HepG2 (cell line): Measurements from ENCODE around the gene HSF2BP. TPM values are rescaled to one million over a fixed set of nuclear protein-coding genes. Genes with fewer than 3 reads are reported as not detected.
A peak's percentile ranks its signal among the peaks of the same experiment; 100 is the strongest.

Experiments
- CBX2 ChIP-seq, 2 experiments: fragments of 200-600 bp in 1 of 2; sonication (generic); formaldehyde crosslinking in 1 of 2; IDR thresholded peaks; 2 replicates each; pipeline versions ENCODE4 v1.7.0 to v1.8.1; 2018 to 2022; ENCODE audit warnings: low read depth in 2 of 2, low read length in 1 of 2, mild to moderate bottlenecking in 1 of 2, missing genetic modification reagents in 1 of 2
- CENPX ChIP-seq: sonication (generic); formaldehyde crosslinking; IDR thresholded peaks from 2 replicates; pipeline ENCODE4 v1.9.0; 2021; ENCODE audit warnings: mild to moderate bottlenecking, missing genetic modification reagents, moderate library complexity
- ELF4 ChIP-seq: sonication (generic); formaldehyde crosslinking; IDR thresholded peaks from 2 replicates; pipeline ENCODE4 v1.5.0; 2020; ENCODE audit warnings: missing genetic modification reagents, mild to moderate bottlenecking, moderate library complexity, borderline replicate concordance
- HNF4G ChIP-seq, 2 experiments: sonication (generic) in 1 of 2; formaldehyde crosslinking in 1 of 2; IDR thresholded peaks; 2 replicates each; pipeline versions ENCODE4 v1.4.0 to v1.6.1; 2011 to 2020; ENCODE audit warnings: borderline replicate concordance in 2 of 2, low read depth in 2 of 2, mild to moderate bottlenecking in 2 of 2, low read length in 1 of 2, missing genetic modification reagents in 1 of 2, moderate library complexity in 1 of 2
- HOXD1 ChIP-seq: sonication (generic); formaldehyde crosslinking; IDR thresholded peaks from 2 replicates; pipeline ENCODE4 v1.5.0; 2020; ENCODE audit warnings: missing genetic modification reagents
- KLF15 ChIP-seq: sonication (generic); formaldehyde crosslinking; IDR thresholded peaks from 2 replicates; pipeline ENCODE4 v1.8.1; 2023; ENCODE audit warnings: borderline replicate concordance, mild to moderate bottlenecking, inconsistent platforms, missing genetic modification reagents, mixed read lengths
- PAXIP1 ChIP-seq: sonication (generic); formaldehyde crosslinking; conservative IDR thresholded peaks from 2 replicates; pipeline ENCODE4 v1.4.0; 2020; ENCODE audit warnings: mild to moderate bottlenecking, missing genetic modification reagents, moderate library complexity
- TP53 ChIP-seq: sonication (generic); formaldehyde crosslinking; conservative IDR thresholded peaks from 2 replicates; pipeline ENCODE4 v1.4.0; 2020; ENCODE audit warnings: missing genetic modification reagents
- ZNF160 ChIP-seq: sonication (generic); formaldehyde crosslinking; IDR thresholded peaks from 2 replicates; pipeline ENCODE4 v1.8.0; 2022; ENCODE audit warnings: mild to moderate bottlenecking, inconsistent platforms, missing genetic modification reagents
- ZNF180 ChIP-seq: sonication (generic); formaldehyde crosslinking; IDR thresholded peaks from 2 replicates; pipeline ENCODE4 v1.4.0; 2020; ENCODE audit warnings: low read depth, missing genetic modification reagents, borderline replicate concordance
- ZNF484 ChIP-seq: sonication (generic); formaldehyde crosslinking; IDR thresholded peaks from 2 replicates; pipeline ENCODE4 v1.5.1; 2020; ENCODE audit warnings: mild to moderate bottlenecking, low read depth, missing genetic modification reagents, borderline replicate concordance
- ZNF720 ChIP-seq: sonication (generic); formaldehyde crosslinking; IDR thresholded peaks from 2 replicates; pipeline ENCODE4 v1.4.0; 2020; ENCODE audit warnings: missing genetic modification reagents
- polyA plus RNA-seq, 8 experiments: library from polyadenylated mRNA; depleted of rRNA in 3 of 8; stranded (reverse) in 7 of 8; unstranded in 1 of 8; fragments of >200 nt; fragmentation: Illumina TruSeq in 4 of 8; extraction: Trizol in 4 of 8; gene quantifications; 2 replicates each; pipeline versions ENCODE4 v1.2.1 to v1.2.3, GENCODE V29; 2011 to 2016; ENCODE audit warnings: low read depth in 4 of 8, missing spikeins in 1 of 8, mixed read lengths in 1 of 8; ENCODE audit not compliant: insufficient read depth in 1 of 8
- total RNA-seq, 5 experiments: library from RNA; depleted of rRNA; stranded (reverse); fragments of >200 nt; fragmentation: Illumina TruSeq; extraction: Trizol; gene quantifications; 2 replicates each; pipeline ENCODE4 v1.2.3, GENCODE V29; 2016; ENCODE audit warnings: low read depth in 1 of 5
- TF ChIP-seq, protein P1 (sequence below): sonication (generic); formaldehyde crosslinking; IDR thresholded peaks from 2 replicates; pipeline ENCODE4 v1.8.0; 2022; ENCODE audit warnings: missing genetic modification reagents, low read depth, mild to moderate bottlenecking, borderline replicate concordance
- TF ChIP-seq, protein P2 (sequence below): sonication (generic); formaldehyde crosslinking; IDR thresholded peaks from 2 replicates; pipeline ENCODE4 v1.4.0; 2020; ENCODE audit warnings: mild to moderate bottlenecking, missing genetic modification reagents

Gene HSF2BP
- total and polyA plus RNA-seq, 2 of the 13 experiments (the other 11 are each of a cell fraction or from before 2014, with no cell fraction given): 0.67 to 2.2 TPM

GRCh38 chr21:43659136-43660000 is at the start of gene HSF2BP, which contains the start of gene RRP1B (continued):
- TF ChIP-seq ZNF484 (0 out of 2 replicates have a peak, but pooled peaks have one; percentile 55), ZNF180 (CRISPR knock-in tag) (peak; percentile 68; the same call in 1 of the 2 replicates), TP53 (CRISPR knock-in tag) (peak; percentile 86), CENPX (CRISPR knock-in tag) (no peak), CBX2 (IDR thresholded peaks at IDR 0.05; ENCODE audit: low read depth, low read length) (no peak), CBX2 (CRISPR knock-in tag; IDR thresholded peaks at IDR 0.05; ENCODE audit: low read depth) (no peak), PAXIP1 (CRISPR knock-in tag) (no peak; the same call in 1 of the 2 replicates), ELF4 (peak; percentile 73; the same call in 1 of the 2 replicates), ZNF160 (CRISPR knock-in tag) (peak; percentile 93; the same call in 1 of the 2 replicates), HNF4G (IDR thresholded peaks at IDR 0.05; ENCODE audit: borderline replicate concordance, low read depth, low read length) (no peak), HNF4G (CRISPR knock-in tag; IDR thresholded peaks at IDR 0.05; ENCODE audit: borderline replicate concordance, low read depth) (no peak), HOXD1 (CRISPR knock-in tag) (peak; percentile 94), KLF15 (peak; percentile 95), ZNF720 (CRISPR knock-in tag) (no peak)
- TF ChIP-seq, protein P1, sequence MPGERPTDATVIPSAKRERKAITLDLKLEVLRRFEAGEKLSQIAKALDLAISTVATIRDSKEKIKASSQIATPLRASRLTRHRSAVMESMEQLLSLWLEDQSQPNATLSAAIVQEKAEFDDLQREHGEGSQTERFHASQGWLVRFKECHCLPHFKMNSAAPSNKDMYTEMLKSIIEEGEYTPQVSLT (CRISPR knock-in tag): no peak; the same call in 1 of the 2 replicates
- TF ChIP-seq, protein P2, sequence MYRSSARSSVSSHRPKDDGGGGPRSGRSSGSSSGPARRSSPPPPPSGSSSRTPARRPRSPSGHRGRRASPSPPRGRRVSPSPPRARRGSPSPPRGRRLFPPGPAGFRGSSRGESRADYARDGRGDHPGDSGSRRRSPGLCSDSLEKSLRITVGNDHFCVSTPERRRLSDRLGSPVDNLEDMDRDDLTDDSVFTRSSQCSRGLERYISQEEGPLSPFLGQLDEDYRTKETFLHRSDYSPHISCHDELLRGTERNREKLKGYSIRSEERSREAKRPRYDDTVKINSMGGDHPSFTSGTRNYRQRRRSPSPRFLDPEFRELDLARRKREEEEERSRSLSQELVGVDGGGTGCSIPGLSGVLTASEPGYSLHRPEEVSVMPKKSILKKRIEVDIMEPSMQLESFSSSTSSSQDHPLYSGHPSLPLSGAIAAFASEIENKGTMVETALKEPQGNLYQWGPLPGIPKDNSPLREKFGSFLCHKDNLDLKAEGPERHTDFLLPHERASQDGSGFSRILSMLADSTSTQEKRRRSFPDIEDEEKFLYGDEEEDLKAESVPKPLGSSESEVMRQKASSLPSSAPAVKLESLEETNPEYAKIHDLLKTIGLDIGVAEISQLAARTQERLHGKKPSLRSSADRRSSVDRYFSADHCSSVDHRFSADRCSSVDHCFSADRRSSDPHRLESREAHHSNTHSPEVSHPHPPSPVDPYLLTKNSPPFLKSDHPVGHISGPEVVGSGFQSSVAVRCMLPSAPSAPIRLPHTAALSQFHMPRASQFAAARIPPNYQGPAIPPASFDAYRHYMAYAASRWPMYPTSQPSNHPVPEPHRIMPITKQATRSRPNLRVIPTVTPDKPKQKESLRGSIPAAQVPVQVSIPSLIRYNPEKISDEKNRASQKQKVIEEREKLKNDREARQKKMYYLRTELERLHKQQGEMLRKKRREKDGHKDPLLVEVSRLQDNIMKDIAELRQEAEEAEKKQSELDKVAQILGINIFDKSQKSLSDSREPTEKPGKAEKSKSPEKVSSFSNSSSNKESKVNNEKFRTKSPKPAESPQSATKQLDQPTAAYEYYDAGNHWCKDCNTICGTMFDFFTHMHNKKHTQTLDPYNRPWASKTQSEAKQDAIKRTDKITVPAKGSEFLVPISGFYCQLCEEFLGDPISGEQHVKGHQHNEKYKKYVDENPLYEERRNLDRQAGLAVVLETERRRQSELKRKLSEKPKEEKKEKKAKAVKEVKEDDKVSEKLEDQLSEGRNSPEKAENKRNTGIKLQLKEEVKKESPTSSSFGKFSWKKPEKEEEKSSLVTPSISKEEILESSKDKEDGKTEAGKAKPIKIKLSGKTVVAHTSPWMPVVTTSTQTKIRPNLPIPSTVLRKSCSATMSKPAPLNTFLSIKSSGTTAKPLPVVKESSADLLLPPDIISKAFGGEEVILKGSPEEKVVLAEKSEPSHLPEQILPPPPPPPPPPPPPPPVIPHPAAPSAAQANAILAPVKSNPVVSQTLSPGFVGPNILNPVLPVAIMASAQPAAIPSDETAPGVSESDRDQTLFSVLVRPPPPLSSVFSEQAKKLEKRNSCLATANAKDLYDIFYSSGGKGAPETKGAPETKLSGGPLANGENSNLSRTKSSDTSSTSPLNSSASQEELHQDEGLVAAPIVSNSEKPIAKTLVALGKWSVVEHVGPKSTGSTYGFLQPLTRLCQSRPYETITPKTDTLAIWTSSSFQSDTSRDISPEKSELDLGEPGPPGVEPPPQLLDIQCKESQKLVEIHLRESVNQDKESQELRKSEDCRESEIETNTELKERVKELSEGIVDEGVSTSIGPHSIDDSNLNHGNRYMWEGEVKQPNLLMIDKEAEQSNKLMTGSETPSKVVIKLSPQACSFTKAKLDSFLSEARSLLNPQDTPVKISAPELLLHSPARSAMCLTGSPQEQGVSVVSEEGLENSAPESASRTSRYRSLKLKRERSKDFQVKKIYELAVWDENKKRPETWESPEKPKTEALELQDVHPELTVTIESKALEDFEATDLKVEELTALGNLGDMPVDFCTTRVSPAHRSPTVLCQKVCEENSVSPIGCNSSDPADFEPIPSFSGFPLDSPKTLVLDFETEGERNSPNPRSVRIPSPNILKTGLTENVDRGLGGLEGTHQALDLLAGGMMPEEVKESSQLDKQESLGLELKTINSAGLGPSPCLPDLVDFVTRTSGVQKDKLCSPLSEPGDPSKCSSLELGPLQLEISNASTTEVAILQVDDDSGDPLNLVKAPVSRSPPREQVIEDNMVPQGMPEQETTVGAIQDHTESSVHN (CRISPR knock-in tag): peak; percentile 96
